ENCODE data around the gene OBP2A.

- no peak for TF ChIP-seq NFIC (IDR thresholded peaks at IDR 0.05)
- no peak for TF ChIP-seq USF1 (IDR thresholded peaks at IDR 0.05)
- no peak for TF ChIP-seq CREB1 (IDR thresholded peaks at IDR 0.05; ENCODE audit: low read depth)
- TF ChIP-seq MAX (IDR thresholded peaks at IDR 0.05), result no peak
- no peak for TF ChIP-seq TAF1 (IDR thresholded peaks at IDR 0.05; ENCODE audit: low read depth)
- no peak for TF ChIP-seq TEAD4 (IDR thresholded peaks at IDR 0.05)
- no peak for TF ChIP-seq REST (IDR thresholded peaks at IDR 0.05; ENCODE audit: low read depth)
- TF ChIP-seq RAD21 (IDR thresholded peaks at IDR 0.05; ENCODE audit: low read depth), result no peak
- no peak for TF ChIP-seq EP300 (IDR thresholded peaks at IDR 0.05; ENCODE audit: borderline replicate concordance)
- TF ChIP-seq YY1 (IDR thresholded peaks at IDR 0.05; ENCODE audit: low read depth), result no peak
- no peak for TF ChIP-seq EGR1 (IDR thresholded peaks at IDR 0.05)
- TF ChIP-seq CEBPB (IDR thresholded peaks at IDR 0.05), result no peak
- no peak for TF ChIP-seq FOXM1 (IDR thresholded peaks at IDR 0.05; ENCODE audit: borderline replicate concordance, low read depth)
- no peak for TF ChIP-seq ZBTB7A (IDR thresholded peaks at IDR 0.05; ENCODE audit: low read depth)
Observed at GRCh38 chr9:135567311-135567710, 21.4 kb downstream of the OBP2A start.
